Endothelial cell of umbilical vein (primary cell): Measurements from ENCODE around the gene GSDME. TPM values are rescaled to one million over a fixed set of nuclear protein-coding genes. Genes with fewer than 3 reads are reported as not detected.

Experiments used
- BruUV-seq: library from RNA; stranded (reverse); fragments of 400-500 nt; replicated peaks from 2 replicates; lab custom pipeline; 2021; lab: Mats Ljungman, UMichigan
- CTCF ChIA-PET: fragments of 300-600, 350-600 bp; sonication (Branson Sonifier 250); formaldehyde crosslinking; loops from one replicate; lab custom pipeline; 2021; ENCODE audit warnings: antibody characterized with exemption, inconsistent platforms; lab: Charles Lee
- POLR2A ChIA-PET: fragments of 300-600, 350-600 bp; sonication (Branson Sonifier 250); formaldehyde crosslinking; loops from one replicate; lab custom pipeline; 2021; ENCODE audit warnings: antibody characterized with exemption, inconsistent platforms; lab: Charles Lee
- DNase-seq: peaks from one replicate; pipeline ENCODE4 v3.0.0-alpha.2; 2011; ENCODE audit warnings: low read depth, low spot score
- FAIRE-seq: peaks from 2 replicates; lab custom pipeline; 2011; peaks lifted over from hg19 to GRCh38; lab: Jason Lieb, UNC
- H2AFZ ChIP-seq: 2 replicates; pipeline ENCODE4 v1.6.0; 2012; ENCODE audit warnings: low read depth, low read length, control low read depth, inconsistent platforms
- H3K27ac ChIP-seq: 2 replicates; pipeline ENCODE4 v1.5.1; 2011; ENCODE audit warnings: low read depth, mild to moderate bottlenecking, control low read depth, low read length, moderate library complexity; ENCODE audit not compliant: insufficient read depth
- H3K27me3 ChIP-seq, 2 experiments: 2 replicates each; pipeline versions ENCODE4 v1.6.0 to v1.6.1; 2011; ENCODE audit warnings: low read length in 2 of 2, mixed read lengths in 1 of 2; ENCODE audit not compliant: control insufficient read depth in 2 of 2, insufficient read depth in 2 of 2
- H3K36me3 ChIP-seq, 2 experiments: 2 replicates in 1 of 2; 3 replicates in 1 of 2; pipeline ENCODE4 v1.5.1; 2011; ENCODE audit warnings: low read length in 2 of 2, mild to moderate bottlenecking in 1 of 2, moderate library complexity in 1 of 2; ENCODE audit not compliant: control insufficient read depth in 2 of 2, insufficient read depth in 2 of 2; ENCODE audit errors: extremely low read depth in 1 of 2
- H3K4me1 ChIP-seq: 3 replicates; pipeline ENCODE4 v1.5.1; 2011; ENCODE audit warnings: mild to moderate bottlenecking, low read length; ENCODE audit not compliant: control insufficient read depth, insufficient read depth; ENCODE audit errors: extremely low read depth
- H3K4me2 ChIP-seq: 2 replicates; pipeline ENCODE4 v1.6.1; 2011; ENCODE audit warnings: low read length, control low read depth, mixed read lengths; ENCODE audit not compliant: insufficient read depth
- H3K4me3 ChIP-seq, 3 experiments: fragments of 200-600 bp in 1 of 3; sonication (generic), shearing (Covaris generic) in 1 of 3; replicated peaks in 1 of 3; 2 replicates each; pipeline ENCODE4 v1.5.1; 2011 to 2016; ENCODE audit warnings: control low read depth in 3 of 3, low read length in 3 of 3, mild to moderate bottlenecking in 2 of 3, inconsistent platforms in 1 of 3, low read depth in 1 of 3, moderate library complexity in 1 of 3; ENCODE audit not compliant: insufficient read depth in 1 of 3
- H3K79me2 ChIP-seq: 2 replicates; pipeline ENCODE4 v1.6.0; 2012; ENCODE audit warnings: low read length, inconsistent platforms; ENCODE audit not compliant: control insufficient read depth, insufficient read depth
- H3K9ac ChIP-seq: replicated peaks from 2 replicates; pipeline ENCODE3; 2011; ENCODE audit warnings: low read length, control low read depth; ENCODE audit not compliant: insufficient read depth; ENCODE audit errors: extremely low read depth
- H3K9me1 ChIP-seq: replicated peaks from 3 replicates; pipeline ENCODE4 v1.6.0; 2011; ENCODE audit warnings: mild to moderate bottlenecking, low read length; ENCODE audit not compliant: control insufficient read depth, insufficient read depth; ENCODE audit errors: extremely low read depth
- H3K9me3 ChIP-seq: replicated peaks from 2 replicates; pipeline ENCODE4 v1.5.1; 2012; ENCODE audit warnings: low read length, inconsistent platforms; ENCODE audit not compliant: control insufficient read depth, insufficient read depth
- H4K20me1 ChIP-seq: replicated peaks from 2 replicates; pipeline ENCODE3; 2011; ENCODE audit warnings: mild to moderate bottlenecking, low read length; ENCODE audit not compliant: control insufficient read depth, insufficient read depth; ENCODE audit errors: extremely low read depth
- CTCF ChIP-seq, 2 donors: IDR thresholded peaks; 1 replicate in 1 of 2; 2 replicates in 1 of 2; pipeline ENCODE4 v1.5.1; 2011; ENCODE audit warnings: low read length in 2 of 2, mild to moderate bottlenecking in 2 of 2, moderate library complexity in 2 of 2, control low read depth in 1 of 2, inconsistent platforms in 1 of 2, low read depth in 1 of 2; ENCODE audit not compliant: insufficient read depth in 1 of 2; ENCODE audit errors: extremely low read depth in 1 of 2
- FOS ChIP-seq: IDR thresholded peaks from 2 replicates; pipeline ENCODE4 v1.6.1; 2011; ENCODE audit warnings: mild to moderate bottlenecking, low read length, moderate library complexity, borderline replicate concordance; ENCODE audit not compliant: insufficient read depth
- MAX ChIP-seq: IDR thresholded peaks from 2 replicates; pipeline ENCODE4 v1.6.1; 2011; ENCODE audit not compliant: insufficient read depth, insufficient read length
- dilution Hi-C: fragments of 300-500 bp; cut with MboI; formaldehyde crosslinking; loops from one replicate; pipeline ENCODE4 v1.15.0; 2019; ENCODE audit warnings: low sequenced_read_pairs; ENCODE audit not compliant: extremely low pct_ligation_motif_present
- intact Hi-C: fragments of 100-400 bp; cut with micrococcal nuclease; formaldehyde crosslinking; loops from one replicate; pipeline ENCODE4 v1.10.0; 2022
- polyA plus RNA-seq, 4 experiments: library from polyadenylated mRNA; depleted of rRNA in 3 of 4; stranded (reverse) in 3 of 4; unstranded in 1 of 4; fragments of >200 nt; gene quantifications; 2 replicates each; pipeline versions ENCODE4 v1.2.1 to v1.2.3, GENCODE V29; 2011 to 2012; ENCODE audit warnings: missing spikeins in 1 of 4
- total RNA-seq: library from RNA; stranded (reverse); gene quantifications from 2 replicates; pipeline ENCODE4 v1.2.3, GENCODE V29; 2021

Gene GSDME
- total and polyA plus RNA-seq, 2 donors (not counting 3 experiments of a cell fraction or from before 2014, with no cell fraction given) = 21.1 to 23.4 TPM

- H3K4me2 ChIP-seq = no peak overlapping the region
- CTCF ChIA-PET = interaction anchor here (1.0 to 2.0 kb wide), 3 partner anchors 10 to 297 kb away, joined by 3 to 18 read pairs (median 6); no protein-coding TSS in a partner anchor
These were observed 44.6 kb upstream of the GSDME start for GRCh38 chr7:24801883-24802282.

More at GRCh38 chr7:24801883-24802282, 44.6 kb upstream of the GSDME start:
- BruUV-seq = no TSS peak
- Histone ChIP-seq H3K27ac (no peak overlapping the region), H3K4me1 (no peaks in the 10 kb centered on the region), H3K9me1 (no peaks in the 10 kb centered on the region), H3K27me3 (no peaks in the 10 kb centered on the region), H4K20me1 (no peaks in the 10 kb centered on the region), H3K9ac (no peak overlapping the region), H3K4me3 (no peak overlapping the region), H3K79me2 (no peaks in the 10 kb centered on the region), H3K36me3 (peaks cover 4 to 5% of the 10 kb centered on the region in 2 experiments), H2AFZ (no peak overlapping the region), H3K9me3 (no peaks in the 10 kb centered on the region)
- intact Hi-C loops (no loop called here), dilution Hi-C loops (no loop called here)
- TF ChIP-seq MAX (no peak), CTCF (IDR thresholded peaks at IDR 0.05; ENCODE audit: extremely low read depth in 1 of 2, insufficient read depth in 1 of 2, low read depth in 1 of 2, low read length in 2 of 2) (no peak), FOS (no peak)
- FAIRE-seq (no peak), DNase-seq (no peak)
- POLR2A ChIA-PET = no interaction called here
